GM12891 (cell line): ENCODE data around the gene SASH1.

Experiments used
- POLR2A ChIP-seq: IDR thresholded peaks from 2 replicates; pipeline ENCODE4 v1.6.1; 2011; ENCODE audit warnings: low read depth, low read length, control low read depth
- POLR2AphosphoS5 ChIP-seq: IDR thresholded peaks from 2 replicates; pipeline ENCODE4 v1.6.1; 2011; ENCODE audit warnings: low read depth, low read length, control low read depth
- POU2F2 ChIP-seq: IDR thresholded peaks from 2 replicates; pipeline ENCODE4 v1.6.1; 2011; ENCODE audit warnings: low read depth, mild to moderate bottlenecking, control low read depth, low read length, moderate library complexity
- TAF1 ChIP-seq: IDR thresholded peaks from 2 replicates; pipeline ENCODE4 v1.6.1; 2011; ENCODE audit warnings: low read depth, low read length, control low read depth

DNA sequence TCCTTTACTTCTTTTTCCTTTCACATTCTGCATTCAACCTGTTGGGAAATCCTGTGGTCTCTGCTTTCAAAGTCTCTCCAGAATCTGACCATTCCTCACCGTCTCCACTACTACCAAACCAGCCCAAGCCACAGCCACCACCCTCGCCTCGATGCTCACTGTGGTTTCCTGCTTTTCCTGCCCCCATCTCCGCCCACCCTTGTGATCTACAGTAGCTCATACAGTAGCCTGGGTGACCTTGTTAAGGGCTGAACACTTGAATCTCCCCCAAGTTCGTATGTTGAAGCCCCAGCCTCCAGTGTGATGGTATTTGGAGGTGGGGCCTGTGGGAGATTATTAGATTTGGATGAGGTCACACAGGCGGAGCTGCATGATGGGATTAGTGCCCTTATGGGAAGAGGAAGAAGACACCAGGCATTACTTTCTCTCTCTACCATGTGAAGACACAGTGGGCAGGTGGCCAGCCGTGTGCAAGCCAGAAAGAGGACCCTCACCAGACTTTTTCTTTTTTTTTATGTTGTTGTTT lies 215.2 kb downstream of the SASH1 start:
- TF ChIP-seq POLR2A (no peak), TAF1 (no peak), POU2F2 (no peak), POLR2AphosphoS5 (no peak)
